Activated T-helper 1 cell treated with anti-CD3 and anti-CD28 coated beads, Interleukin-2, amount 50 U/mL, for 16 hours (primary cell): ENCODE measurements around the gene TUBA4A.

Experiments used
- DNase-seq, 2 donors: peaks; one replicate each; pipeline ENCODE4 v3.0.0-alpha.2; 2020; ENCODE audit warnings: low read depth in 1 of 2, low spot score in 1 of 2

The TUBA4A gene

DNA sequence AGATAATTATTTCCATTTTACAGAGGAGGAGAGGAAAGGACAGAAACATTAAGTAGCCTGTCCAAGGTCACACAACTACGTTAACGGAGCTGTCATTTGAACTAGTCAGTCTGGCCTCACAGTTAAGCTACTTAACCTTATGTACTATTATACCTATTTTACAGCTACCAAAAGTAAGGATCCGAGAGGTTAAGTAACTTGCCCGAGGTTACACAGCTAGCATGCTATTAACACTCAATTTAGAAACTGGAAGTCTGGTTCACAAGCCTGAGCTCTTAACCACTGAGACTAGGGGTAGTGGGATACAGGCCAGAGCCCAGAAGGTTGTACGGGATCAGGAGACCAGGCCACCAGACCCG, 8.9 kb downstream of the TUBA4A start:
- no peak for DNase-seq

DNA sequence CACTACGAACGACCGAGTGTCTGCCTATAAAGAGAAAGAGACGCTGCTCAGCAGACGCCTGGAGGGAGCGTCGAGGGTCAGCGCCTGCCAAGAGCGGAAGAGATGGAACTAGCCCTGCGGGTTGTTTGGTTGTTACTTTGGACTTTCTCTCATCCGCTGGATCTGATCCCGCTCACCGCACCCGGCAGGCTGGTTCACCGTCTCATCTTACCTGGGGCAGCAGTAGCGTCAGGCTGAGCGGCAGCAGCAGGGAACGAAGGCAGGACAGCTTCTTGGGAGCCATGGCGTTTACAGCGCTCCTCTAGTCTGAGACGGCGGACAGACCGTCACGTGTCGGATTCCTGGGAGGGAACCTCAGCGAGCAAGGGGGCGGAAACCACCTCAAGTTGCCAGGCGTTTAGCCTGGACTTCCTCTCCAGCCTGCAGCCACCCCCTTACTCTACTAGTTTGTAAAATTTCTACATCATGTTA, 10.4 kb downstream of the TUBA4A start:
- no peak for DNase-seq

DNA sequence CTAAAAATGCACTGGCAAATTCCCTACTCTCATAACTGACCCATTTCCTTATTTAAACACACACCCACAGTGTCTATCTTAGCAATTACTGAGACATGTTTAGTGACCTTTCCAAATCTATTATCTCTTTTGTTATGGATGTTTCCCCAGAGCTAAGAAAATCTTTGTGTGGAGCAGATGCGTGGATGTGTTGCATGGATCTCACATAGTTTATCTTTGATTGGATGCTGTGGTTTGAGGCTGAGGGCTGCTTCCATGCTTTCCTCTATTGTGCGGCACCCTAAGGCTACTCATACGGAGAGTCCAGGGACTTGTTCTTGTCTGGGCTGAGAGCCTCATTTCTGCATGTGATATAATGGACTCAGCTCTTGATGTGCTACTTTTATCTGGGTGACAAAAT, 19.4 kb downstream of the TUBA4A start:
- DNase-seq: no peak

DNA sequence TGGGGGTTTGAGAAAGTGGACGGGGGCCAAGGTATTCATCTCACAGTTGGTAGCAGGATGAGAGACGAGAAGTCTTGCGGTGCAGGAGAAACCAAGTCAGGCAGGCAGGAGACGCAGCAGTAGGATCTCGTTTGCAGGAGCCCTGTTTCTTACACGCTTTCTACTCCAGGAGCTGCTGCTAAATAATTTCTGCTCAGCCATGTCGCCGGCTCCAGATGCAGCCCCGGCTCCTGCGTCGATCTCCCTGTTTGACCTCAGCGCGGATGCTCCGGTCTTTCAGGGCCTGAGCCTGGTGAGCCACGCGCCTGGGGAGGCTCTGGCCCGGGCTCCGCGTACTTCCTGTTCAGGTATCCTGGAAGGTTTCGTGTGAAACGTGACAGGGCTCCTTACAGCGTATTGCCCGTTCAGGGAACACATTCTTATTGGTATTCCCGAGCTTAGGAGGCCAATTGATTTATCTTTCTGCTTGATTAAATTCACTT, 23.6 kb downstream of the TUBA4A start:
- peak in 1 of 2 donors; percentile 27 for DNase-seq

DNA sequence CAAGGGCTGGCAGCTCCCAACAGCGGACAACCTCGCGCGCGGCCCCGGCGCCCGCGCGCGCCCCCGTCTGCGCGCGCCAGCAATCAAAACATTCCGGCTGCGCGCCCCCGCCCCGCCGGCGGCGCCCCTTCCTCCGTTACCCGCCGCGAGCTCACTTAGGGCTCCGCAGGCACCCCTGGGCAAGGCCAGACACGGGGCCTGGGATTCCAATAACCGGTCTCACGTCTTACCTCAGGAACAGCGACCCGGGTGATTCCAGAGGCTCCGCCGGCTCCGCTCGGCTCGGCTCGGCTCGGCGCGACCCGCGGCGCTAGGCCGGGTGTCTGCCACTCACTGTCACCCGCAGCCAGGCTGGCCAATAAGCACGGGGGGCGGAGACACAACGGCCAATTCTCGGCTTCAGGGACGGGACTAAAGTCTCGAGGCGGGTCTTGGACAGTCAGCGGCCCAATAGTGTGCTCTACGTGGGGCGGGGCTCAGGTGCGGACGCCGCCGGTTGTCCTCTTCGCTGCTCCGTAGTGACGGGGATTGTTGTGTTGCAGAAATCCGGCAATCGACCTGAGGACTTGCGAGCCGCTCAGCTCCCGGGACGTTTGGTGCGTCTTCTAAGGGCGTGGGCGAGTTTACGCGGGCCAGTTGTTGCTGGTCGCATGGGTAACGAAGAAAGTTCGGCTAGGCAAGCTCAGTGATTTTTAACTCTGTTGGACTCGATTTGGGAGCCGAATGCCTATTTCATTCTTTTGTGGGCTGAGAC, 24.2 kb downstream of the TUBA4A start, which contains the start of the genes ANKZF1 and ATG9A:
Gene ANKZF1, plus strand, starts transcription at position 502 of the 754 bp plus-strand sequence. CDS start 452 bp downstream, outside the sequence.
Gene ATG9A, minus strand, starts transcription at position 332 of the 754 bp plus-strand sequence. CDS start 1,612 bp downstream, outside the sequence.
- DNase-seq: peak; percentile 95 to 96

DNA sequence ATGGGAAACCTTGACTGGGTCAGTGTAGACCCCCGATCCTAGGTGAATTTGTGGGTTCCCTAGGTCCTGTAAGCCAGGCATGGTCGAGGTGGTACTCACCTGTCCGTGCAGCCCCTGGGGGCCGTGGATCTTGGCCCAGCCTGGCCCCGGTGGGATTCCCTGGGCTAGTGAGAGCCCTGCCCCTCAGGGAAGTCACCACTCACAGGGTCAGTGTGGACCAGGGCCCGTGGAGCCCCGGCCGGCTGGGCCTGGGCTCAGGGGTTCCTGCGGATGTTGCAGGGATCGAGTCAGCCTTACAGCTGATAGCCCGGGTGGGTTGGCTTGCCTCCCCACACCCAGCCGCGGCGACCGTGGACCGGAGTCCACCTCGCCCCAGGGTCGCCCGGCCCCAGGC, 24.8 kb downstream of the TUBA4A start:
- no peak for DNase-seq

DNA sequence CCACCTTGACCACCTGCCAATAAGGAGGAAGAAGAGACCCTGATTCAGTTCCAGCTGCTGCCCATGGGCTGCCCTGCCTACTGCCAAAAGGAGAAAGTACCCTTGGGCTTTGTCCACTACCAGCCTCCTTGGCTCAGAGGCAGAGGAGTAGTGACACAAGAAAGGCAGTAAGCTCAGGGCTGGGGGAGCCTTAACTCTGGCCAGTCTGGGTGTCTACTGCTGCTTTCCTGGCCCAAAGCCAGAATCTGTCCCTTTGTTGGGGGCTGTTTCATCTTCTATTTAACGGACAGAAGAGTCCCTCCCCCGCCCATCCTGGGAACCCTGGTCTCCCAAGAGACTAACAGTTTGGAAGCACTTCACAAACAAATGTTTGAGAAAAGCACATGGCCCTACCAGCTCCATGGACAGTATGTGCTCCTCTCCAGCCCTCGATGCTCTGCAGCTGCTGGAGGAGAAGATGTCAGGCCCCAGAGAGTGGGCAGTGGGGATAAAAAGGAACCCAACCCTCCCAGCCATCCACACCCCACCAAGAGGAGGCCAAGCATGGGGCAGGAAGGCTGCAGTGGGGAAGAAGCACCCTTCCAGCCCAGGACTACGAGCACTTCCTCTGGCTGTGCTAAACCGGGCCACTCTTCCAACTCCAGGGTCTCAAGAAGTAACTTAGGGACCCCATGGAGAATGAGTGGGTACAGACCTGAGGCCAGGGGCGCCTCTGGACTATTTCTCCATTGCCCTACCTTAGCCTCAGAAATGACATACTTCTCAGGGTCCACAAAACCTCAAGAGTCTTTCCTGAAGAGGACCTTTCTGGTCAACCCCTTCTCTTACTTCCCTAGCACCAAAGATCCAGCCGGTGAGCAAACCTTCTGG, 25.4 kb downstream of the TUBA4A start:
- DNase-seq: no peak

GRCh38 chr2:219225350-219225749, 28.4 kb downstream of the TUBA4A start:
- no peak for DNase-seq

DNA sequence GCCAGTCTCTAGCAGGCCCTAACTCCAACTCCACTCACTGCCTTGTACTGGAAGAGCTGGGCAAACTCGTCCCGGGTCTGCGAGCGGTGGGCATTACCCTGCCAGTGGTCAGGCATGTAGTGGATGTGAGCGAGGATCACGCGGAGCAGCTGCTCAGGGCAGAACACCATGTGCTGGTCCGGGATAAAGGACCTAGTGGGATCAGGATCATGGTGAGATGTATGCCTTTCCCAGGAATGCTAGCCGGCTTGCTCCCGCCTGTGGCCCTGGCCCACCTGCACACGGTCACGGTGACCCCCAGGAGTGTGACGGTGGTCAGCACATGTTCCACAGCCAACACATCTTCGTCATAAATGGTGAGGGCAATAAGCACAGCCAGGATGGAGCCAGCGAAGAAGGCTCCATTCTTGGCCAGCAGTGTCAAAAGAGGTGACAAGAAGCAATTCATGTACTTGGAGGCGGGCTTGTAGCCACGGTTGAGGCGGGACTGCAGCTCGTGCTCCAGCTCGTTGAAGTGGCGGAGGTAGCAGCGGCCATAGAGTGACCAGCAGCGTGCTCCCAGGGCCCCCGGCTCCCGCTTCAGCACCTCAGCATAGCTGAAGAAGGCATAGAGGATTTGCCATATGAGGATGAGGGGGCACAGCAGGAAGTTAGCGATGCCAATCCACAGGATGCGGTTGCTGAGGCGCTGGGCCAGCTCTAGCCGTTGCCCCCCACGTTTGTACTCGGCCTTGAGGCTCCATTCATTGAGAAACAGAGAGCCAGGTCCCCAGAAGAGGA, 29.7 kb downstream of the TUBA4A start:
- no peak for DNase-seq

GRCh38 chr2:219221957-219222518, 31.7 kb downstream of the TUBA4A start:
- DNase-seq: no peak

DNA sequence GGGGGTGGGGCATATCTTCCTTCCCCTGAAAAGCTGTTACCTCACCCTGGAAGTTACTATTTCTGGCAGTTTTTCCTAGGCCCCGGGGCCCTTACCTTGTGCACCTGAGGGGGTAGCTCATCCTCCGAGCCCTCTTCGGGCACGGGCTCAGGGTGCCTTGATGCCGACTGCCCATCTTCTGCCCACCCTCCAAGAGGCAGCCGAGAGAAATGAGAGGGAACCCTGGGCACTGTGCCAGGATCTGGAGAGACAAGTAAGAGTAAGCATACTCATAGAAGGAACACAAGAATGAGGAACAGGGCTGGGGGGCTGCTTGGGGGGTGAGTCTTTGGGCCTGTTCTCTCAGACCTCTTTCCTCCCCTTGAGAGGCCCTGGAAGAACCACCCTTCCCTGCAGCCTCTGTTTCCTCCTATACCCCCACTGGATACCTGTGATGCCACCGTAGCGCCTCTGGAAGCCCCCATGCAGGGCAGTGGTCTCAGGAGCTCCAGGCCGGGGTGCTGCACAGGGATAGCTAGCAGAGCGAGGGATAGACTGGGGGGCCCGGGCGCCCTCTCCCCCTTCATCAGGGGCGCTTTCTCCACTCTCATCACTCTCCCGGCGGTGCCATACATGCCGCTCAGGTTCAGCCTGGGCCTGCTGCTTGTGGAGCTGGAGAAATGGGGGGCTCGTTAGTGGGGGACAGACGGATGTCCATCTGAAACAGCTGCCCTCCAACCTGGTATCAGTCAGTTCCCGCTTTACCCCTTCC, 32.9 kb downstream of the TUBA4A start:
- no peak for DNase-seq

- DNase-seq: no peak
Measured at GRCh38 chr2:219219784-219220532, 33.8 kb downstream of the TUBA4A start.

- peak; percentile 60 to 79 for DNase-seq
Measured at GRCh38 chr2:219218732-219219701, 34.7 kb downstream of the TUBA4A start, which contains the start of gene ABCB6. Gene ABCB6 (minus strand): TSS chr2:219218958. CDS start chr2:219218673, 285 bp downstream.

GRCh38 chr2:219218217-219218731, 35.4 kb downstream of the TUBA4A start:
- DNase-seq: no peak

DNA sequence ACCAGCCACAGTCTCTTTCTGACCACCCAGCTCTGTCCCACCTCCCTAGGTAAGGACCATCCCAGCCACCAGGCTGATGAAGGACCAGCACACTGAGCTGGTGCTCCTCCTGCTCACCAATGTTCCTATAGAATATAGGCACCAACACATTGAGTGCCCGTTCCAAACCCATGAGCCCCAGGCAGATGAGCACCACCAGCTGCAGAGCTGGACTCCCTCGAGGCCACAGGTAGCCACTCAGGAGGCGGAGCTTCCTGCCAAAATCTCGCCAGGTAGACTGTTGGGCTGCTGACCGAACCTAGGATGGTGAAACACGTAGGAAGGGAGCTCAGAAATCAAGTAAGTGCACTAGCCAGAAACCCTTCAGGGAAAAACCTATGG, 37.2 kb downstream of the TUBA4A start:
- no peak for DNase-seq

- DNase-seq: no peak
Measured at GRCh38 chr2:219215871-219216534, 37.7 kb downstream of the TUBA4A start.

DNA sequence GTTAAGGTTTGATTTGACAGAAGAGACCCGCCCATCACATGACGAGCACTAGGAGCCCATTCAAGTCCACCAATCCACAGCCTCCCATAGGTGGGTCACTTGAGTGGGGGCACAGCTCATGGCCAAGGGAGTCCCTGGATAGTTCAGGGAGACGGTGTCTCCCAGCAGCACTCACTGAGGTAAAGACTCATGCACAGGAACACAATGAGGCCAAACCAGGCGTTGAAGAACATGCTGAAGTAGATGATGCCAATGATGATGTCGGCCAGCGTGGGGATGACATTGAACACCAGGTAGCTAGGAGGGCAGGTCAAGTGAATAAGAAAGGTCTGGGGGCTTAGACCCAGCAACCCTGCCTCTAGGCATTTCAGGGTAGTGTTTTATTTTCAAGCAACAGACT, 38.9 kb downstream of the TUBA4A start:
- DNase-seq: no peak
